ENCODE measurements around the gene SKP2.

DNA sequence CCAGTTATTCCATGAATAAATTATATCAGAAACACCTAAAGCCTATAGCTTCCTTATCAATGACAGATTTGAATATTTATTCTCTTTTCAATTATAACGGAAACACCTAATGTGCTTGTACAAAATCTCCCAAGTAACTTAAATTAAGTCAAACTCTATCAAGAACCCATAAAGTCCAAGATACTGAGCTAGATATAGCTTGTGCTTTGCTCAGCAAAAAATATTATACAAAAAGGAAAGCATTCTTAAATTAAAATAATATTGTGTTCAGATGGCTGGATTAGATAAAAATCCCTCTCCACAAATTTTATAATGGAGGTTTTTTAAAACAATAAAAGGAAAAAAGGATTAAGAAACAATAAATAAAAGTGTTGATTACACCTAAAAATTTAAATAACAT is 66.1 kb downstream of the SKP2 start:
- no peak for TF ChIP-seq EZH2 (IDR thresholded peaks at IDR 0.05; ENCODE audit: borderline replicate concordance, low read length)
- TF ChIP-seq, protein P1, sequence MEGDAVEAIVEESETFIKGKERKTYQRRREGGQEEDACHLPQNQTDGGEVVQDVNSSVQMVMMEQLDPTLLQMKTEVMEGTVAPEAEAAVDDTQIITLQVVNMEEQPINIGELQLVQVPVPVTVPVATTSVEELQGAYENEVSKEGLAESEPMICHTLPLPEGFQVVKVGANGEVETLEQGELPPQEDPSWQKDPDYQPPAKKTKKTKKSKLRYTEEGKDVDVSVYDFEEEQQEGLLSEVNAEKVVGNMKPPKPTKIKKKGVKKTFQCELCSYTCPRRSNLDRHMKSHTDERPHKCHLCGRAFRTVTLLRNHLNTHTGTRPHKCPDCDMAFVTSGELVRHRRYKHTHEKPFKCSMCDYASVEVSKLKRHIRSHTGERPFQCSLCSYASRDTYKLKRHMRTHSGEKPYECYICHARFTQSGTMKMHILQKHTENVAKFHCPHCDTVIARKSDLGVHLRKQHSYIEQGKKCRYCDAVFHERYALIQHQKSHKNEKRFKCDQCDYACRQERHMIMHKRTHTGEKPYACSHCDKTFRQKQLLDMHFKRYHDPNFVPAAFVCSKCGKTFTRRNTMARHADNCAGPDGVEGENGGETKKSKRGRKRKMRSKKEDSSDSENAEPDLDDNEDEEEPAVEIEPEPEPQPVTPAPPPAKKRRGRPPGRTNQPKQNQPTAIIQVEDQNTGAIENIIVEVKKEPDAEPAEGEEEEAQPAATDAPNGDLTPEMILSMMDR (IDR thresholded peaks at IDR 0.05; ENCODE audit: low read length), result no peak

Measured in OCI-LY1 (cell line).